HEK293T (cell line): ENCODE measurements around the gene ZNF649.

Source experiments
- FOXA1 ChIP-seq: fragments of 450-650 bp; IDR thresholded peaks from 2 replicates; pipeline ENCODE4 v1.6.1; 2016; ENCODE audit warnings: mild to moderate bottlenecking
- HDGF ChIP-seq: fragments of 450-650 bp; IDR thresholded peaks from 2 replicates; pipeline ENCODE4 v1.6.1; 2017; ENCODE audit warnings: antibody characterized with exemption, borderline replicate concordance
- SUZ12 ChIP-seq: fragments of 450-650 bp; IDR thresholded peaks from 2 replicates; pipeline ENCODE4 v1.6.1; 2016; ENCODE audit warnings: mild to moderate bottlenecking

- TF ChIP-seq FOXA1 (no peak), HDGF (no peak), SUZ12 (no peak)
Observed at GRCh38 chr19:51926426-51926783, 21.6 kb upstream of the ZNF649 start.
